Suprapubic skin (tissue), 4 donors: ENCODE data around the gene PEX10.

ENCODE experiments used
- CTCF ChIP-seq, 2 donors: fragments of 200-600 bp in 1 of 2; fragments of 450-650 bp in 1 of 2; sonication (generic) in 1 of 2; IDR thresholded peaks; one replicate each; pipeline ENCODE4 v1.5.1; 2016 to 2019; ENCODE audit warnings: antibody characterized with exemption in 2 of 2, mild to moderate bottlenecking in 1 of 2, moderate library complexity in 1 of 2
- EP300 ChIP-seq: sonication (generic); formaldehyde crosslinking; IDR thresholded peaks from one replicate; pipeline ENCODE4 v1.6.1; 2017; ENCODE audit warnings: antibody characterized with exemption
- POLR2A ChIP-seq, 2 donors: fragments of 450-650 bp; IDR thresholded peaks; one replicate each; pipeline ENCODE4 v1.6.1; 2017; ENCODE audit warnings: antibody characterized with exemption in 2 of 2, mild to moderate bottlenecking in 2 of 2, moderate library complexity in 2 of 2
- POLR2AphosphoS5 ChIP-seq, 3 donors: sonication (generic); formaldehyde crosslinking; IDR thresholded peaks; one replicate each; pipeline ENCODE4 v1.6.1; 2017; ENCODE audit warnings: antibody characterized with exemption in 3 of 3

GRCh38 chr1:2376261-2376741 lies 36.1 kb downstream of the PEX10 start:
- no peak for TF ChIP-seq CTCF (IDR thresholded peaks at IDR 0.05)
- TF ChIP-seq POLR2A (IDR thresholded peaks at IDR 0.05): no peak
- no peak for TF ChIP-seq EP300
- no peak for TF ChIP-seq POLR2AphosphoS5 (IDR thresholded peaks at IDR 0.05)
